HG03460 (cell line): ENCODE data around the gene HLTF.

Experiments
- ATAC-seq: cut with Tn5 transposase; IDR thresholded peaks from one replicate; pipeline ENCODE4 v1.9.1; 2021; ENCODE audit not compliant: unreplicated experiment

Gene HLTF

DNA sequence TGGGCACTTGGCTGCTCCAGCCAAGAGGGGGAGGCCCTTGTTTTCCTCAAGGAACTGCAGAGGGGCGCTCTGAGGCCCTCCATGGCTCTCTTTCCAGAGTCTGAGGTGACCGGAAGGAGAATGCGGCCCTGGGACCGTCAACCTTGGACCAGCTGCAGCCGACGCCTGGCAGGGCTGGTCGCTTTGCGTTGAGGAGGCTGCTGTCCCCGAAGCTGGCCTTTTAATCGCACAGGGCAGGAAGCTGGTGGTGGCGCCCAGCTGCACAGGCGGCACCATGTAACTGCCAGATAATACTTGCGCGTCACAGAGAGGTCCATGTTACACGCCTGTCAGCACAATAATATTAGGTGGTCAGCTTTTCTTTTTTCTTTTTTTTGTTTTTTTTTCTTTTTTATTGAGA is 875 bp upstream of the HLTF start:
- ATAC-seq = no peak

DNA sequence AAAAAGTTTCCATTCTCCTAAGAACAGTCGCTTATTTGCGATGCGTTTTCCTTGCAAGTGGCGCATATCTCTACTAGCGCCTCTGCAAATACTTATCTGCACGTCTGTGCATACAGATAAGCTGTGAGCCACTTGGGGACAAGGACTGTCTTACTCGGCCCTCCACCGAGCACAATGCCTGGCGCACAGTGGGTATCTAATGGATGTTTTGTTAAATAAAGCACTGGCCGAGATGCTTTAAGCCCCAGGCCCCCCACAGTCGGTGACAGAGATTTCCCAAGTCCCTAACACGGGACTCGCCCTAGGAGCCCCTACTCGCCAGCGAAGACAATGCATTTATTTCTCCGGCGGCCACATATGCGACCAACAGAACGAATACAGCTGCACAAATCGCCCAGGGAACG is 503 bp downstream of the HLTF start:
- ATAC-seq = peak; percentile 38

GRCh38 chr3:149081772-149082171 is 4.6 kb downstream of the HLTF start:
- no peak for ATAC-seq

DNA sequence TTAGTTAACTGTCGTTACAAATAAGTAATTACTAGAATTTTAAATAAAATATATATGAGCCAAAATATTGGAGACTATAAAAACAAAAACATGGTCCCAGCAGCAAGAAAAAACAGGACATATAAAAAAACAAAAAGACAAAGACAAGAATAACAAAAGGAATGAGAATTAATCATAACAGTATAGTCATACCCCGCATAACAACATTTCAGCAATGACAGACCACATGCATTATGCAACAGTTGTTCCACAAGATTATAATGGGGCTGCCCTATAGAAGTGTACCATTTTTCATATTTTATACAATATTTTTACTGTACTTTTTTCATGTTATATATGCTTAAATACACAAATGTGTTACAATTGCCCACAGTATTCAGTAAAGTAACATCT is 5.6 kb downstream of the HLTF start:
- ATAC-seq = no peak

DNA sequence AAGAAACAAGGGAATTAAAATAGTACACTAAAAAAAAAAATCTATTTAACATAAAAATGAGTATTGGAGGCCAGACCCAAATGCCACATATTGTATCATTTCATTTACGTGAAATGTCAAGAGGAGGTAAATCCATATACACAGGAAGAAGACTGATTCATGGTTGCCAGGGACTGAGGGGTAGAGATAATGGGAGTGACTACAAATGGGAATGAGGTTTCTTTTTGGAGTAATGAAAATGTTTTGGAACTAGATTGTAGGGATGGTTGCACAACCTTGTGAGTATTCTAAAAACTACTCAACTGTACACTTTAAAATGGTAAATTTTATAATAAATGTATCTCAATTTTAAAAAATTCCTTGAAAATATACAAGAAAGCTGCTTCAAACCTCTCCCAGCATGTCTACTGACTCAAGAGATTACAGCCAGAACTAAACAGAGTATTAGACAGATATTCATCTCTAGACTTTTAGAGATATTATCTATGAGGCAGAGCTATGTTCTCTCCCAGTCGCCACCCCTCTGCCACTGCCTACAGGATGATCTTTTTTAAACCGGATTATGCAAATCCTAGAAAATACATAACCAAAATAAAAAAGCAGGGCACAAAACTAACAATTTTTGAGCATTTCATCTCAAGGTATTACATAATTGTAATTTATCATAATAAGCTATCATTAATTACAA is 6.2 kb downstream of the HLTF start:
- no peak for ATAC-seq

DNA sequence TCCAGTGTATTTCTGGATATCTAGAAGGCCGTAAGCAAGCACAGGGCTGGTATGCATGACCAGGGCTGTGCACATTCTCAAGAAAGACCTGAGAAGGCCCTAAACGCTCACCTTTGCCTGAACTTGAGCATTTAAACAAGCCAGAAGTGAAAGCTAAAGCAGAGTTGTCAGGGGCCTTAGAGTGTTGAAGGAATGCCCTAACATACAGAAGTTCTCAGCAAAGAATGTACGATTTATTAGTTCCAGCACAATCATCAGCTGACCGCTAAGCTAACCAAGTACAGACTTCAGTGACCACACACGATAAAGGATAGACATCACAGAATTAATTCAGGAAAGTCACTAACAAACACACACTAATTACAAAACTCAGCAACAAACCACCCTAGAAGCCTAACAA is 8.7 kb downstream of the HLTF start:
- no peak for ATAC-seq

DNA sequence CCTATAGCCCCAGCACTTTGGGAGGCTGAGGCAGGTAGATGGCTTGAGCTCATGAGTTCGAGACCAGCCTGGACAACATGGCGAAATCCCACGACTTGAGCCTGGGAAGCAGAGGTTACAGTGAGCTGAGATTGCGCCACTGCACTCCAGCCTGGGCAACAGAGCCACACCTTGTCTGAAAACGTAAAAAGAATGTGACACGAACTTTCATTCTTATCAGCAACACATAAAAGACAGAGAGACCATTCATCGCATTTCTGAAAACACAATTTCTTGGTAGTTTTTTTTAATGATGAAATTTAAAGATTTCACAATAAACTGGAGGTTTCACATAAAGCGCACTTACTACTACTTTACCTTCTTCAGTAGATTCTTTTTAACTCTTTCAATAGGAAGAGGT is 18.4 kb downstream of the HLTF start:
- no peak for ATAC-seq

DNA sequence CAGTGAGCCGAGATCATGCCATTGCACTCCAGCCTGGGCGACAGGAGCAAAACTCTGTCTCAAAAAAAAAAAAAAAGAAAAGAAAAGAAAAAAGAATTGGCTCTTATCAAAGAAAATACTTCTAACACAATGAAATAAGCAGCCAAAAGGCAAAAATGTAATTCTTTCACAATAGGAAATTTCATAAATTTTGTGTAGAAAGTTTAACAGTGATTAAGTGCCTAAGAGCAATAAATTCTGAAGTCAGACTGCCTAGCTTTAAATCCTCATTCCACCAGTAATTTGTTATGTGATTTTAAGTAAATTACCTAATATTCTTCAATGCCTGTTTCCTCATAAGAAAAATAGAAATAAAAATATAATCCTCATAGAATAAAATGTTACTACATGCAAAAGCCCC is 24.6 kb downstream of the HLTF start:
- ATAC-seq = no peak

DNA sequence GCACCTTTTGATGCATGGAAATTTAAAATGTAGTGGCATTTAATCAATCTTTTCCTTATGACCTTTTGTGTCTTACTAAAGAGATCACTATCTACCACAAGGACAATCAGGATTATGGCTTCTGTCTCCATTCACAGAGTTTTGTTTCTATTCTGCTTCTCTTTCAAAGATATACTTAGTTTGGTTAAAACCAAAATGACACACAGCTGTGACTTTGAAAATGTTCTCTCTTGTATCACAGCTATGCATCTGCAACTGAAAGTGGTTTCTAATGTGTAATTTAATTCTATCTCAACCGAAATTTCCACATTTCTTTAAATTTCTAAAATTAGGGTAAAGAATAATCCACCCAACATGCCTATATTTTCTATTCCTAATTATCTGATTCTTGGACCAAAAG is 27.7 kb downstream of the HLTF start:
- ATAC-seq = peak; percentile 68

GRCh38 chr3:149058198-149058597 is 28.1 kb downstream of the HLTF start:
- ATAC-seq = no peak

DNA sequence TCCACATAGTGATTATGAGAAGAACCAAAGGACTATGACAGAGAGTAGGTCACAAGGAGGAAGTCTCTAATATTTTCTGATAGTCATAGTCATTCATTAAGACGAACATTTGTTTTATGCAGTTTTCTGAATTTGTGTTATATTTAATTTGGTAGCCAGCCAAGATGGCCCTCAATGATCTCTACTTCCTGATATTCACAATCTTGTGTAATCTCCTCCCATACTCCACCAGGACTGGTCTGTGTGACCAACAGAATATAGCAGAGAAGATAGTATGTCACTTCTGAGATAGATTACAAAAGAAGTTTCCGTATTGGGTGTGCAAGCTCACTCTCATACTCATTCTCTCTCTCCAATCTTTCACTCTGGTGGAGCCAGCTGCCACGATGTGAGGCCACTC is 30.8 kb downstream of the HLTF start:
- ATAC-seq = no peak

DNA sequence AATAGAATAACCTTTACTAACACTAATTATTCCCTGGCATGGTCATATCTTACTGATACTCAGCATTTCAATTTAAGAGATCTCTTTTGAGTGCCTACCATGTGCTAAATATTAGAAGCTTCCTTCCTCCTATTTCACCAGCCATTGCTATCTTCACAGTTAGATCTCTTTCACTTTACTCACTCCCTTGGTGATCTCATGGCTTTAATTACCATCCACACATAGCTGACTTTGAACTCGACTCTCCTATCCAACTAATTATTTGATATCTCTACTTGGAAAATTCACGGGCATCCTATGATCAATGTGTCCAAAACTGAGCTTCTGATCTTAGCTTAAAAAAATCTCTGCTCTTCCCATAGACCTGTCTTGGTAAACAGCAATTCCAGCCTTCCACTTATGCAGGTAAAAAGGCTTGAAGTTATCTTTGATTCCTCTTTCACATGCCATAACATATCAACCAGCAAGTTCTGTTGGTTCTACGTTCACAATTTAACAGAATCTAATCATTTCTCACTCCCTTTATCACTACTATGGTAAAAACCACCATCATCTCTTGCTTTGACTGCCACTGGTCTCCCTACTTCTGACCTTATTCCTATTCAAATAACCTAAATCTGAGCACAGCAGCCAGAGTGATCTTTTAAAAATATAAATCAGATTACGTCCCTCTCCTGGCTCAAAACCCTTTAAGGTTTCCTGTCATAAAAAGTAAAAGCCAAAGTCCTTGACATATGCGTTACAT is 41.8 kb downstream of the HLTF start:
- ATAC-seq = no peak

GRCh38 chr3:149042789-149043386 is 43.4 kb downstream of the HLTF start:
- peak; percentile 89 for ATAC-seq

GRCh38 chr3:149038322-149038721 is 48.0 kb downstream of the HLTF start:
- ATAC-seq = no peak

DNA sequence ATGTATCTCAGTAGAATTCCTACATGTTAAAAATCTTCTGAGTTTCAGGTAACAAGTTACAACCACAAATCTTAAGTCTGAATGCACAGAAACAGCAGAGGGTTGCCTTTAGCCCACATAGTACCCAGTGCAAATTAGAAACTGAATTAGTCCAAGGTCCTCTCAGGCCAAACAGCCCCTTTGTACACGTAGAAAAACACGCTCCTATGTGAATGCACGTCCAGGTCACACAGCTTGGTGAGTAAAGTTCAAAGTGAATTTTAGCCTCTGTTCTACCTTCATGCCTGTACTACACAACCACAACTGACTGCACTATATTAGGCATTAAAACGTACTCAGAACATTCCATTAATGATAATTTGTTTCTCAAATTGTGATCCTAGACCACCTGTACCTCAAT is 48.6 kb downstream of the HLTF start:
- no peak for ATAC-seq

GRCh38 chr3:149031096-149031495 is 55.2 kb downstream of the HLTF start:
- no peak for ATAC-seq

GRCh38 chr3:149026718-149027117 is 59.6 kb downstream of the HLTF start:
- ATAC-seq = no peak

- no peak for ATAC-seq
Measured at GRCh38 chr3:149023951-149024350, 62.4 kb downstream of the HLTF start.

GRCh38 chr3:149021830-149022229 is 64.5 kb downstream of the HLTF start:
- no peak for ATAC-seq

GRCh38 chr3:149020839-149021252 is 65.5 kb downstream of the HLTF start:
- no peak for ATAC-seq

- no peak for ATAC-seq
Measured at GRCh38 chr3:149020196-149020838, 66.0 kb downstream of the HLTF start.

- ATAC-seq = no peak
Measured at GRCh38 chr3:149019580-149019979, 66.8 kb downstream of the HLTF start.
